Brain pericyte (primary cell): Measurements from ENCODE around the gene WSB2.
"Not testable (repeated sequence)": the region's sequence is repeated elsewhere in the genome, so short reads cannot be mapped to it uniquely, and the experiment has no call there.

ENCODE experiments used
- DNase-seq: peaks from one replicate; pipeline ENCODE4 v3.0.0-alpha.2; 2012; ENCODE audit warnings: low read depth, low spot score

WSB2 gene

GRCh38 chr12:118061011-118061872 lies at the start of gene WSB2:
Gene WSB2 (minus strand): TSS chr12:118061179. CDS start chr12:118061048, 131 bp downstream.
- DNase-seq: no peak

- no peak for DNase-seq
These were observed 48.1 kb upstream of the WSB2 start for GRCh38 chr12:118109088-118109487.

GRCh38 chr12:118107694-118108093 lies 46.7 kb upstream of the WSB2 start:
- DNase-seq: no peak

GRCh38 chr12:118107011-118107410 lies 46.0 kb upstream of the WSB2 start:
- DNase-seq: no peak

- DNase-seq: no peak
These were observed 42.8 kb upstream of the WSB2 start, which contains the start of gene VSIG10 for GRCh38 chr12:118103601-118104382. Gene VSIG10 (minus strand): TSS chr12:118104011. CDS start chr12:118103671, 340 bp downstream.

- no peak for DNase-seq
These were observed 42.2 kb upstream of the WSB2 start for GRCh38 chr12:118103201-118103600.

GRCh38 chr12:118102609-118103008 lies 41.6 kb upstream of the WSB2 start:
- no peak for DNase-seq

GRCh38 chr12:118102070-118102469 lies 41.1 kb upstream of the WSB2 start:
- DNase-seq: no peak

- DNase-seq: no peak
These were observed 40.1 kb upstream of the WSB2 start for GRCh38 chr12:118101051-118101450.

- DNase-seq: no peak
These were observed 38.1 kb upstream of the WSB2 start for GRCh38 chr12:118098911-118099671.

- no peak for DNase-seq
These were observed 37.4 kb upstream of the WSB2 start for GRCh38 chr12:118098401-118098800.

- no peak for DNase-seq
These were observed 33.1 kb upstream of the WSB2 start for GRCh38 chr12:118094039-118094438.

- DNase-seq: no peak
These were observed 28.8 kb upstream of the WSB2 start for GRCh38 chr12:118089782-118090181.

GRCh38 chr12:118082161-118082560 lies 21.2 kb upstream of the WSB2 start:
- no peak for DNase-seq

GRCh38 chr12:118081521-118081920 lies 20.5 kb upstream of the WSB2 start:
- DNase-seq: not testable (repeated sequence)

GRCh38 chr12:118073768-118074167 lies 12.8 kb upstream of the WSB2 start:
- DNase-seq: no peak

- DNase-seq: no peak
These were observed 9.7 kb upstream of the WSB2 start for GRCh38 chr12:118070650-118071049.

GRCh38 chr12:118068445-118068844 lies 7.5 kb upstream of the WSB2 start:
- DNase-seq: no peak

- no peak for DNase-seq
These were observed 4.4 kb upstream of the WSB2 start for GRCh38 chr12:118065380-118065779.

GRCh38 chr12:118064608-118065007 lies 3.6 kb upstream of the WSB2 start:
- no peak for DNase-seq

GRCh38 chr12:118063576-118064391 lies 2.8 kb upstream of the WSB2 start:
- DNase-seq: no peak
